NCI-H1436 treated with DMSO at 0.1 percent for 48 hours (cell line): ENCODE data around the gene EPAS1.

Source experiments
- DNase-seq: peaks from one replicate; lab custom pipeline; 2025; lab: John Stamatoyannopoulos, UW

EPAS1 gene

GRCh38 chr2:46273919-46274318, 23.3 kb upstream of the EPAS1 start:
- DNase-seq: no peak

DNA sequence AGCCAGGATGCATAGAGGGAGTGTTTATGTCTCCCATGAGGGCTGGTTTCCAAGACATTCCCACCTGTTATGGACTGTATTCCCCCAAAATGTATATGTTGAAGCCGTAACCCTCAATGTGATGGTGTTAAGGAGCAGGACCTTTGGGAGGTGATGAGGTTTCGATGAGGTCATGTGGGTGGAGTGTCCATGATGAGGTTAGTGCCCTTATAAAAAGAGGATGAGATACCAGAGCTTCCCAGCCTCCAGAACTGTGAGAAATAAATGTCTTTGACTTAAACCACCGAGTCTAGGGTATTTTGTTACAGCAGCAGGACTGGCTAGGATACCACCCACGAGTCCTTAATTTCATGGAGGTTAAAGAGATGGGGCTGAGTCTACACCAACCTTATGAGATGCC, 22.6 kb upstream of the EPAS1 start:
- DNase-seq: no peak

- no peak for DNase-seq
These were observed 21.2 kb upstream of the EPAS1 start for GRCh38 chr2:46275995-46276394.

GRCh38 chr2:46276642-46277041, 20.6 kb upstream of the EPAS1 start:
- DNase-seq: no peak

DNA sequence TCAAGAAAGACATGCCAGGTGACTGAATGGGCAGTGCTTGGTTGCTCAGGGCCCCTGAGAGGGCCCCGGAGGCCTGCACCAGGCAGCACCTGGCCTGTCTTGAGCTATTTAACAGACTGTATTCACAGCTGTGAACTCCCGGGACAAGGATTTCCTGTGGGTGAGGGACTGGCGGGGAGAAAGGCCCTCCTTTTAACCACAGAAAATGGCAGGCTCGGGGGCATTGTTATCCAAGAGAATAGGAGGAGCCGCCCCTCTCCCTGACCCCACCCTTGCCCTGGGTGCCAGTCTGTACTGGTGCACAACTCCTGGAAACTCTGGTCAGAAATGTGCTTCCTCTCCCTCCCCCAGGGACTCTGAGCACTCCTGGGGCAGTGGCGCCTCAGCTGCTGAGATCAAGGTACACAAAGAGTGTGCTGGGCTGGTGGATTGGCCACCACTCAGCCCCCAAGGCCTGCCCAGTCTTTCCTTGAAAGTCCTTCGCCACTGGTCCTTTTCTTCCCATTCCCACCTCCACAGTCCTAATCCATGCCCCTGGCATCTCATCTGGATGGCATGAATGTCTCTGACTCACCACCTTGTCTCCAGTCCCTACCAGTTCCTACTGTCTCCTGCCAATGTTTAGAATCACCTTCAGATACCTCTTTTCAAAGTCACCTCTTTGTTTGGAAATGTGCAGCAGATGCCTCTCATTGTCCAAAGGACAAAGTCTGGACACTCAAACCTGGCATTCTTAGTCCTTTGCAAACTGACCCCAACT, 19.6 kb upstream of the EPAS1 start:
- no peak for DNase-seq

DNA sequence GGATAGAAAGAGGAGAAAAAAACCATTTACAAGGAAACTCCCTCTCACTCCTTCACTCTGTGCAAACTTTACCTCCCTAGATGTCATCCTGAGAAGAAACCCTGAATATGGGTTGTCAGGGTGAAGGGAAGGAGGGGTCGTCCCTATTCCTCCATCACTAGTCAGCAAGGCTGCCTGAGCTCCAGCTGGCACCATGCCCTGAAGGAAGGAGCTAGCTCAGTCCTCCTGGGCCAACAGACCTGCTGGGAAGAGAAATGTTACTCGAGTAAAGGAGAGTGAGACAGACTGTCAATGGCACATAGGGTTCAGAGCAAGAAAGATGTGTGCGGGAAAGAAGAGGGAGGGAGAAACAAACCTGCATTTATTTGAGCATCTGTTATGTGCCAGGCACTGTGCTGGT, 18.3 kb upstream of the EPAS1 start:
- no peak for DNase-seq

GRCh38 chr2:46281939-46282338, 15.3 kb upstream of the EPAS1 start:
- no peak for DNase-seq

GRCh38 chr2:46283693-46284092, 13.5 kb upstream of the EPAS1 start:
- no peak for DNase-seq

GRCh38 chr2:46284260-46284659, 12.9 kb upstream of the EPAS1 start:
- DNase-seq: no peak

DNA sequence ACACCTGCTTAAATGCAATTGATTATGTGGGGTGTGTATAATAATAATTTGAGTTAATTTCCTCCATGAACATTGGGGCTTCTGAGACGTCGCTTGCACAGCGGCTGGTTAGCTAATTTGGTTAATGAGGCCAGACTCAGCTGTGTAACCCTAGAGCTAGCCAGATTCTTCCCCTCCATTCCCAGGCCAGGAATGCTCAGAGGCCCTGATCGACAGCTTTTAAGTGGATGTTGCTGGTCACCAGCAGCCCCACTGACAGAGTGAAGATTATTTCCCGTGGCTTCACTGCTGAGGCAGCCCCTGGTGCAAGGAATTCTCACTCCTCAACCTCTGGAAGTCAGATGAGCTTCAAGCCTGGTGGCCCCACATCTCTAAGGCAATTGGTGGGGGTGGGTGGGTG, 12.4 kb upstream of the EPAS1 start:
- no peak for DNase-seq

DNA sequence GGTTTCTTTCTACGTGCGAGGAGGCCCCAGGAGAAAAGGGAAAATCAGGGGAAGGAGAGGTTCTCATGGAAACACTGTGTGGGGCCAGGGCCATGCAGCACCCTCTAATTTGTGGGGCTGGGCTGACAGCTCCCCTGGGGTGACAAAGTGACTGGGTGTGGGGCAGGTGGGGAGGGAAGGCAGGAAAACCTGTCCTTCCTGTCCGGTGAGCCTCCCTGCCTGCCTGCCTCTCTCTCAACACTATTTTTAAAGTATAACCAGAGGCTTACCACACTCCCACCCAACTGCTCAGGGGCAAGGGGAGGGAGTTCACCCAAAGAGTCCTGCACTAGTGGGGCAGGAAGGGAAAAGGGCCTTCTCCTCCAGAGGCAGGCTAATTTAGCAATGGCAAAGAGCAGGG, 10.5 kb upstream of the EPAS1 start:
- no peak for DNase-seq

DNA sequence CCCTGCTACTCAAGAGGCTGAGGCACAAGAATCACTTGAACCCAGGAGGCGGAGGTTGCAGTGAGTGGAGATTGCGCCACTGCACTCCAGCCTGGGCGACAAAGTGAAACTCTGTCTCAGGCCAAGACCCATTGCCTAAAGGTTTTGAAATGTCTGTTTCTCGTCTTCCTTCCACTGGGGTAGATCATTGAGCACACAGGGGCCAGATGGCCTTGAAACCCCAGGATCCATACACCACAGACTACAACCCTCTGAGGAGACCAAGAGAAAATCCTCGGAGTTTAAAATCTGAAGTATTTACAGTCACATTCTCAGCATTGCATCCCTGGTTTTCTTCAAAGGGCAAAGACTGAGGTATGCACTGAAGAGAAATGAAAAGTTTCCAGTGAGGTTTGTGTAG, 7.1 kb upstream of the EPAS1 start:
- DNase-seq: no peak

- no peak for DNase-seq
These were observed 3.7 kb upstream of the EPAS1 start for GRCh38 chr2:46293466-46293865.

DNA sequence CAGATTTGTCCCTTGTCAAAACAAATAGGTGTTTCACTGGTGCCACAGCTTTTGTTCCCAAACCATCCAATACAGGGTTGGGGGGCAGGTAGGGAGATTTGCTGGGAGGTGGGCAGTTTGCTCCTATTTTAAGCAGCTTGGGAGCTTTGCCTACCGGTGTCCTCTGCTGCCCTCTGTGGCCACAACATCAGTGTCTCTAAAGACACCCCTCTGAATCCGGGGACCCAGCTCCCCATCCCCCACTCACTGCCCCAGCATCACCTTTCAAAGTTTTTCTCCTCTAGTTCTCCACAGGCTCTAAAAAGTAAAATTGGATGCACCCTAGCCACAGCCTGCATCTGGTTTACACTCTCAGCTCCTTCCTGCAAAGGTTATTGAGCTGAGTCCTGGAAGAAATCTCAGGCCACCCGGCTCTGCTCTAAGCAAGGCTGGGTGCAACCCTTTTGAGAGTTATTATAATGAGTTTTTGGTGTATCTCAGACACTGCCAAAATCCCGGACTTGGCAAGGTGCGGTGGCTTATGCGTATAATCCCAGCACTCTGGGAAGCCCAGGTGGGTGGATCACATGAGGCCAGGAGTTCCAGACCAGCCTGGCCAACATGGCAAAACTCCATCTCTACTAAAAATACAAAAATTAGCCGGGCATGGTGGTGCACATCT, 2.9 kb upstream of the EPAS1 start:
- no peak for DNase-seq

GRCh38 chr2:46296216-46296839, 879 bp upstream of the EPAS1 start:
- no peak for DNase-seq

DNA sequence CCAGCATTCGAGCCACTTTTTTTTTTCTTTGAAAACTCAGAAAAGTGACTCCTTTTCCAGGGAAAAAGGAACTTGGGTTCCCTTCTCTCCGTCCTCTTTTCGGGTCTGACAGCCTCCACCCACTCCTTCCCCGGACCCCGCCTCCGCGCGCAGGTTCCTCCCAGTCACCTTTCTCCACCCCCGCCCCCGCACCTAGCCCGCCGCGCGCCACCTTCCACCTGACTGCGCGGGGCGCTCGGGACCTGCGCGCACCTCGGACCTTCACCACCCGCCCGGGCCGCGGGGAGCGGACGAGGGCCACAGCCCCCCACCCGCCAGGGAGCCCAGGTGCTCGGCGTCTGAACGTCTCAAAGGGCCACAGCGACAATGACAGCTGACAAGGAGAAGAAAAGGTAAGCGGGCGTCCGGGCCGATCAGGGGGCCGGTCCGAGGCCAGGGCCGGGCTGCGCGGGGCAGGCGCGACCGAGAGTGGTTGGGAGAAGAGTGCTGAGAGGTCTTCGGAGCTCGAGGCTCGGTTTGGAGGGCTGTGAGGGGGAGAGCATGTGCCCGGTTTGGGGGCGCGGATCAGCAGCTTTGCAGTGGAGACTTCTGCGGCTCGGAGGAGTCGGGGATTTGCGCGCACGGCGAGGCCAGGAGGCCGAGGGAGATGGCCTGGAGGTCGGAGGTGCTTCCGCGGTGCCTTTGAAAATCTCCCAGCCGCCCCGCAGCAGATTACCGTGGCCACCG, 502 bp downstream of the EPAS1 start:
- DNase-seq: no peak

GRCh38 chr2:46298272-46298521, 990 bp downstream of the EPAS1 start:
- no peak for DNase-seq

DNA sequence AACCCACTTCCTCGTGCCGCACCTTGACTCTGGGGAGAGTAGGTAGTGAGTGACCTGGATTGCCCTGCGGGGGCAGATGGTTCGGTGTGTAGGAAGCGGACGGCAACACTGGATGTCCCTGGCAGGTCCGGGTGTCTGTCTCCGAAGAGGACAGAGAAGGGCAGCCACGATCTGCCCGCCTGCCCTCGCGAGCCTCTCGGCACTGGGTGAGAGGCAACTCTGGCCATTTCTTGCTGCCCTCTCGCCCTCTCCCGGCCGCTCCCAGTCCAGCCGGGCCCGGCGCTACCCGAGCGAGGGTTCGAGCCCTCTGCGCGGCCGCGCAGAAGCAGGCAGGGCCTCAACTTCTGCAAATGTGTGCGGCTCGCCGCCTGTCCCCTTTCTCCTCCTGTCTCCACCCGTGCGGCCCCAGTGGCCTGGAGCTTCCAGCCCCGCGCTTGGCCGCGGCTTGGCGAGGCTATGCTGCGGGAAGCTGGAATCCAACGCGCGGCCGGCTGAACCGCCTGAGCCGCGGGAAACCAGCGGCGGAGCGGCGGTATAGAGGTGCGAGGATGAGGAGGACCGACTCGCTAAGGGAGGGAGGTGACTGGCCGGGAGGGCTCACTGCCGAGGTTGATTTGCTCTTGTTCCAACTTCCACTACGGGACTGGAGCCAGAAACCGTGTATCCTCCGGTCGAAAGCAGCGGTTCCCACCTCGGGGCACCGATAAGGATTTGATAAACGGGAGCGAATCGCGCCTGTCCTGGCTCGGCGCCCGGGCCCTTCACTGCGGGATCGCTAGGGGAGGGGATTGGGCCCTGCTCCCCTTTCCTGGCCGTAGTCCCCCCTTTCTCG, 1.5 kb downstream of the EPAS1 start:
- DNase-seq: no peak

DNA sequence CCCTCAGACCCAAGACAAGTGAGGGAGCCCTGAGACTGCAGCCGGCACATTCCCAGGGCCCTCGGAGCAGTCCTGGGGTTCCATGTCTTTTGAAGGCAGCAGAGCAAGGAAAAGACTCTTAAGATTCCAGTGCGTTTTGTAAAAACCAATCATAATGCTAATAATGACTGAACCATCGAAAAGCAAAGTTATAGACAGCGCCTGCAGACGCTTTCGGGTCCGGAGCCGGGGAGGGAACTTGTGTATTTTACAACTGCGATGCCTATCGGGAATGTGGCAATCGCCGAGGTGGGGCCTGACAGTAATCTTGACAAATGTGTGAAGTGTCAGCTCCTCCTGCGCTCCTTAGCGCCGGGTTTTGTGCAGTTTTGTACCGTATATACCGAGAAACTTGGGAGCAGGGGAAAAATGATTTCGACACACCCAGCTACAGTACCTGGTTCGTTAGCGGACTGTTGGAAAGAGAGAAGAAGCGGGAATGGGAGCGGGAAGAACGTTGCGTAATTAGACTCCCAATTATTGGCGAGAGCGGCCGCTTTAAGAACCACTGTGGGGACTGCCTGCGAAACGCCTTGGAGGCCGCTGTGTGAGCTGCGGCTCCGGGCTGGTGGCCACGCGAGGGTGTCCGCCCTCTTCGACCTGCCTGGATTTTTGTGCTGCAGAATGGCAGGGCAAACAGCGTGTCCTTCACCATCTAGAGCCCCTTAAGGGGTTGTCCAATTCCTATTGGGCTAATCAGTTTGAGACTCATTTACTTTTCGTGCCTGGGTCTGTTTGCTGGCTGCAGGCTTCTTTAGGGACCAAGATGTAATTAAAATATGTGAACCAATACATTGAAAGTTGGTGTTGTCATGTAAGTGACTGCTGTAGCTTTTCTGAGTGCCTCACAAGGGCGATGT, 2.4 kb downstream of the EPAS1 start:
- no peak for DNase-seq

GRCh38 chr2:46300406-46300832, 3.2 kb downstream of the EPAS1 start:
- DNase-seq: no peak
